GM12874 (cell line): ENCODE results near the gene CLHC1.

ENCODE experiments used
- TF ChIP-seq, protein P1 (sequence below): IDR thresholded peaks from 2 replicates; pipeline ENCODE4 v1.5.1; 2011; ENCODE audit warnings: low read depth, mild to moderate bottlenecking, control low read depth, low read length, moderate library complexity; ENCODE audit not compliant: insufficient read depth

The CLHC1 gene

GRCh38 chr2:55147531-55147930 is 84.6 kb downstream of the CLHC1 start:
- TF ChIP-seq, protein P1, sequence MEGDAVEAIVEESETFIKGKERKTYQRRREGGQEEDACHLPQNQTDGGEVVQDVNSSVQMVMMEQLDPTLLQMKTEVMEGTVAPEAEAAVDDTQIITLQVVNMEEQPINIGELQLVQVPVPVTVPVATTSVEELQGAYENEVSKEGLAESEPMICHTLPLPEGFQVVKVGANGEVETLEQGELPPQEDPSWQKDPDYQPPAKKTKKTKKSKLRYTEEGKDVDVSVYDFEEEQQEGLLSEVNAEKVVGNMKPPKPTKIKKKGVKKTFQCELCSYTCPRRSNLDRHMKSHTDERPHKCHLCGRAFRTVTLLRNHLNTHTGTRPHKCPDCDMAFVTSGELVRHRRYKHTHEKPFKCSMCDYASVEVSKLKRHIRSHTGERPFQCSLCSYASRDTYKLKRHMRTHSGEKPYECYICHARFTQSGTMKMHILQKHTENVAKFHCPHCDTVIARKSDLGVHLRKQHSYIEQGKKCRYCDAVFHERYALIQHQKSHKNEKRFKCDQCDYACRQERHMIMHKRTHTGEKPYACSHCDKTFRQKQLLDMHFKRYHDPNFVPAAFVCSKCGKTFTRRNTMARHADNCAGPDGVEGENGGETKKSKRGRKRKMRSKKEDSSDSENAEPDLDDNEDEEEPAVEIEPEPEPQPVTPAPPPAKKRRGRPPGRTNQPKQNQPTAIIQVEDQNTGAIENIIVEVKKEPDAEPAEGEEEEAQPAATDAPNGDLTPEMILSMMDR, result no peak

DNA sequence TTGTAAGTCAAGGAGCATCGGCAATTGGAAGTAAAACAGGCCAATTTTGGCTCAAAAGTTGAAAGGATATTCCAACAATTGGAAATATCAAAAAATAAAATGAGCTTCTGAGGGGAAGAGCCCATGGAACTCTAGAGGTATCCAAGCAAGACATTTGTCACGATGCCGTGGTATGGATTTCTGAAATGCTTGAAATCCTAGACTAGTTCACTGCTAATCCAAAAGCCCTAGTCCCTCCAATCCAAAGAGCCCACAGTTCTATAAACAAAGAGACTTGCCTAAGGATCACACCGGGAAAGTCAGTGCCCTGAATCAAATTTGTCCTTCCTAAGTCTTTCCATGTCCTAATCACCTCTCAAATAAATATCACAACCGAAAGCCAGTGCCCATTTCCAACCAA is 85.1 kb downstream of the CLHC1 start:
- TF ChIP-seq, protein P1, result no peak

DNA sequence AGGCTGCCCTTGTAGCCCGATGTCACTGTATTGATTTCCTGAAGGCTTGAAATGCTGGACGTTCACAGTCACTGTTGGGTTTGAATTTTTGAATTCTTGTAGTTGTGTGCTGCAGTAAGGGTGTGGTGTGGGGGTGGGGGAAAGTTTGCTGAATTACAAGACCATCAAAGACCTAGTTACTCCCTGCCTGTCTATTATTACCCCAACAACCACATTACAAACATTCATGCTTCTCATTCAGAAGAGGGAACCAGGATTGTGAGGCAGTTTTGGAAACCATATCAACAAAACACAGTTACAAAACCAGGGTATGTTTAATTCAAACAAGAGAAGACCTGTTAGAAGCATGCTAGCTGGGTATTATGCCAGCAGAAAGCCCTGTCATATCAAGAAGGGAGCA is 85.8 kb downstream of the CLHC1 start:
- TF ChIP-seq, protein P1, result no peak

GRCh38 chr2:55144922-55145820 is 86.9 kb downstream of the CLHC1 start:
- TF ChIP-seq, protein P1, result no peak

- TF ChIP-seq, protein P1, result no peak
Measured at GRCh38 chr2:55142518-55142917, 89.6 kb downstream of the CLHC1 start.

- TF ChIP-seq, protein P1, result no peak
Measured at GRCh38 chr2:55141572-55142413, 90.3 kb downstream of the CLHC1 start.
